ENCODE results near the gene PLCH1. TPM values are rescaled to one million over a fixed set of nuclear protein-coding genes. Genes with fewer than 3 reads are reported as not detected.

The PLCH1 gene
- total and polyA plus RNA-seq, 10 of the 15 experiments (the other 5 are each of a cell fraction or from before 2014, with no cell fraction given): 0.03 to 0.22 (median 0.04) TPM; not detected in 5

DNA sequence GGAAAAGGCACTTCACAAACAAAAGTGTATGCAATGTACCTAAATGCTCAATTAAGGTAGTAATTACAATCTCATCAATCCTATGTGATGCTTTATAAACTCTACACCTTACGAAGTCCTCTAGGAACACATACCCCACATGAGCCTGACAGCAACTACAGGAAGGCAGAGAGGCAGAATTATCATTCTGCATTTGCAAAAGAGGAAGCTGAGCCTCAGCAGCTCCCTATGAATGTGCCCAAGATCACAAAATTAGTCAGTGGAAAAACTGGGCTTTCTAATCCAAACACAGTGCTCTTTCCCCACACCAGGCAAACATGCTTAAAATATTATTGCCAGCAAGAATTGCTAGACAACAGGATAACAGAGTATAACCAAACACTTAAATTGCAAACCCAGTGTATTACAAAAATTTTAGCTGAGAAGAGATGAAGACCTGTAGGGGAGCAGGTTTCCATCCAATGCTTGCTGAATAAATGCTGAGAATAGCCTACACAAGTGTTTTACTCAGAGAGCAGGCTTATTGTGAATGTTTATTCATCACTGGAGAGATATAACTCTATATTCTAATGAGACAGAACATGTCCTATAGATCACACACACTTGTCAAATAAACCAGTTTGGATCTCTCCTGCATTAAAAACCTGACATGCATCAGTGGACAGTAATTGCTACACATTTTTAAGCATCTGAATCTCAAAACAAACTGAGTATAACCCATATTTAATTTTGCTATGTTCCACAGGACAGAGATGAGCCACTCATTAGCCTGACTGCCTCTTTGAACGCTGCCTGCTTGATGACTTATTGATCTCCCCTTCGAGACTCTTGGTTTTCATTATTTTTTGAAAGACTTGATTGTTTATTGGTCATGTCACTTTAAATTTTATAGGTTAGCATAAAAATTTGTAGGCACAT lies 62.2 kb downstream of the PLCH1 start:
- Histone ChIP-seq H3K79me2 (ENCODE audit: control insufficient read depth, insufficient read depth, low read length) (no peaks in the 10 kb centered on the region), H3K4me2 (ENCODE audit: control insufficient read depth, insufficient read depth) (no peak overlapping the region), H2AFZ (ENCODE audit: control insufficient read depth, low read depth, low read length) (no peak overlapping the region), H3K27me3 (replicated peaks in 1 of 2; ENCODE audit: control insufficient read depth in 2 of 2, insufficient read depth in 2 of 2, low read length in 1 of 2) (no peaks in the 10 kb centered on the region; a peak in 1 of 4 replicates), H3K4me3 (no peak overlapping the region), H4K20me1 (ENCODE audit: control insufficient read depth, insufficient read depth) (no peaks in the 10 kb centered on the region), H3K9ac (ENCODE audit: control insufficient read depth, insufficient read depth, low read length) (no peak overlapping the region), H3K36me3 (ENCODE audit: control insufficient read depth in 2 of 2, insufficient read depth in 2 of 2, low read length in 1 of 2) (no peaks in the 10 kb centered on the region), H3K9me3 (replicated peaks; ENCODE audit: control insufficient read depth, insufficient read depth, low read length) (no peaks in the 10 kb centered on the region), H3K27ac (ENCODE audit: control insufficient read depth, insufficient read depth) (no peak overlapping the region), H3K4me1 (ENCODE audit: control insufficient read depth, insufficient read depth, low read length) (no peaks in the 10 kb centered on the region)
- WGBS (ENCODE audit: insufficient coverage, insufficient replicate concordance, low lambda C conversion rate, missing lambda C conversion rate): 4% methylated on average over 3 of the region's 3 CpGs
- ChIA-PET CTCF (interaction anchor here (1.2 to 1.4 kb wide), 2 partner anchors 19 to 123 kb away, joined by 4 to 6 read pairs; partner anchors contain the start of gene C3orf33), SMC1A (ENCODE audit: uncharacterized antibody, unreplicated experiment) (interaction anchor here (0.6 kb wide), 1 partner anchor 346 kb away, joined by 3 read pairs; no protein-coding TSS in a partner anchor), POLR2A (no interaction called here), RAD21 (ENCODE audit: unreplicated experiment) (no interaction called here)
- DNase-seq (ENCODE audit: low read depth, low spot score): no peak
- no peak for FAIRE-seq
- no peak for TF ChIP-seq RCOR1 (conservative IDR thresholded peaks at IDR 0.05; ENCODE audit: low read depth, low read length)
- TF ChIP-seq, protein P1, sequence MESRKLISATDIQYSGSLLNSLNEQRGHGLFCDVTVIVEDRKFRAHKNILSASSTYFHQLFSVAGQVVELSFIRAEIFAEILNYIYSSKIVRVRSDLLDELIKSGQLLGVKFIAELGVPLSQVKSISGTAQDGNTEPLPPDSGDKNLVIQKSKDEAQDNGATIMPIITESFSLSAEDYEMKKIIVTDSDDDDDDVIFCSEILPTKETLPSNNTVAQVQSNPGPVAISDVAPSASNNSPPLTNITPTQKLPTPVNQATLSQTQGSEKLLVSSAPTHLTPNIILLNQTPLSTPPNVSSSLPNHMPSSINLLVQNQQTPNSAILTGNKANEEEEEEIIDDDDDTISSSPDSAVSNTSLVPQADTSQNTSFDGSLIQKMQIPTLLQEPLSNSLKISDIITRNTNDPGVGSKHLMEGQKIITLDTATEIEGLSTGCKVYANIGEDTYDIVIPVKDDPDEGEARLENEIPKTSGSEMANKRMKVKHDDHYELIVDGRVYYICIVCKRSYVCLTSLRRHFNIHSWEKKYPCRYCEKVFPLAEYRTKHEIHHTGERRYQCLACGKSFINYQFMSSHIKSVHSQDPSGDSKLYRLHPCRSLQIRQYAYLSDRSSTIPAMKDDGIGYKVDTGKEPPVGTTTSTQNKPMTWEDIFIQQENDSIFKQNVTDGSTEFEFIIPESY (IDR thresholded peaks at IDR 0.05): no peak
- TF ChIP-seq PML (IDR thresholded peaks at IDR 0.05; ENCODE audit: low read length): no peak
- no peak for TF ChIP-seq POLR2A (IDR thresholded peaks at IDR 0.05; ENCODE audit: low read depth, low read length)
- TF ChIP-seq SP1 (IDR thresholded peaks at IDR 0.05; ENCODE audit: low read depth, low read length): no peak
- no peak for TF ChIP-seq RAD51 (IDR thresholded peaks at IDR 0.05)
- TF ChIP-seq, protein P2, sequence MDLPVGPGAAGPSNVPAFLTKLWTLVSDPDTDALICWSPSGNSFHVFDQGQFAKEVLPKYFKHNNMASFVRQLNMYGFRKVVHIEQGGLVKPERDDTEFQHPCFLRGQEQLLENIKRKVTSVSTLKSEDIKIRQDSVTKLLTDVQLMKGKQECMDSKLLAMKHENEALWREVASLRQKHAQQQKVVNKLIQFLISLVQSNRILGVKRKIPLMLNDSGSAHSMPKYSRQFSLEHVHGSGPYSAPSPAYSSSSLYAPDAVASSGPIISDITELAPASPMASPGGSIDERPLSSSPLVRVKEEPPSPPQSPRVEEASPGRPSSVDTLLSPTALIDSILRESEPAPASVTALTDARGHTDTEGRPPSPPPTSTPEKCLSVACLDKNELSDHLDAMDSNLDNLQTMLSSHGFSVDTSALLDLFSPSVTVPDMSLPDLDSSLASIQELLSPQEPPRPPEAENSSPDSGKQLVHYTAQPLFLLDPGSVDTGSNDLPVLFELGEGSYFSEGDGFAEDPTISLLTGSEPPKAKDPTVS (IDR thresholded peaks at IDR 0.05; ENCODE audit: low read depth, low read length): no peak
- no peak for TF ChIP-seq FOXK2 (IDR thresholded peaks at IDR 0.05)
- no TSS peak for BruUV-seq (replicated peaks)
- intact Hi-C loops (cut with micrococcal nuclease; ENCODE audit: unreplicated experiment): no loop called here
- in situ Hi-C loops (cut with MboI): no loop called here
- no peak for ATAC-seq
